HL-60 (cell line): Measurements from ENCODE around the gene SYNJ2.

Source experiments
- DNase-seq, 2 experiments: peaks; one replicate each; pipeline ENCODE4 v3.0.0-alpha.2; 2010 to 2020; ENCODE audit warnings: low read depth in 1 of 2, low spot score in 1 of 2
- H3K27ac ChIP-seq: fragments of 250-450 bp; sonication (Bioruptor Pico); replicated peaks from 2 replicates; pipeline ENCODE4 v1.5.1; 2020; ENCODE audit warnings: mild to moderate bottlenecking, moderate library complexity
- H3K27me3 ChIP-seq: fragments of 250-450 bp; sonication (Bioruptor Pico); 2 replicates; pipeline ENCODE4 v1.5.1; 2021; ENCODE audit warnings: mild to moderate bottlenecking, moderate library complexity; ENCODE audit not compliant: insufficient read depth, poor library complexity, severe bottlenecking
- H3K4me3 ChIP-seq: replicated peaks from 2 replicates; pipeline ENCODE4 v1.5.1; 2011; ENCODE audit warnings: mild to moderate bottlenecking, control low read depth, low read length; ENCODE audit not compliant: insufficient read depth
- GABPA ChIP-seq: IDR thresholded peaks from 2 replicates; pipeline ENCODE4 v1.6.1; 2012; ENCODE audit warnings: low read depth
- POLR2AphosphoS5 ChIP-seq: IDR thresholded peaks from 2 replicates; pipeline ENCODE4 v1.6.1; 2012; ENCODE audit warnings: low read depth
- SPI1 ChIP-seq: IDR thresholded peaks from 2 replicates; pipeline ENCODE4 v1.6.1; 2012; ENCODE audit warnings: low read depth, mild to moderate bottlenecking, borderline replicate concordance
- TF ChIP-seq, protein P1 (sequence below): IDR thresholded peaks from one replicate; pipeline ENCODE4 v1.5.1; 2011; ENCODE audit warnings: low read length, control low read depth, inconsistent platforms; ENCODE audit not compliant: insufficient read depth
- TF ChIP-seq, protein P2 (sequence below): IDR thresholded peaks from 2 replicates; pipeline ENCODE4 v1.6.1; 2012; ENCODE audit warnings: low read depth; ENCODE audit not compliant: insufficient replicate concordance

SYNJ2 gene

DNA sequence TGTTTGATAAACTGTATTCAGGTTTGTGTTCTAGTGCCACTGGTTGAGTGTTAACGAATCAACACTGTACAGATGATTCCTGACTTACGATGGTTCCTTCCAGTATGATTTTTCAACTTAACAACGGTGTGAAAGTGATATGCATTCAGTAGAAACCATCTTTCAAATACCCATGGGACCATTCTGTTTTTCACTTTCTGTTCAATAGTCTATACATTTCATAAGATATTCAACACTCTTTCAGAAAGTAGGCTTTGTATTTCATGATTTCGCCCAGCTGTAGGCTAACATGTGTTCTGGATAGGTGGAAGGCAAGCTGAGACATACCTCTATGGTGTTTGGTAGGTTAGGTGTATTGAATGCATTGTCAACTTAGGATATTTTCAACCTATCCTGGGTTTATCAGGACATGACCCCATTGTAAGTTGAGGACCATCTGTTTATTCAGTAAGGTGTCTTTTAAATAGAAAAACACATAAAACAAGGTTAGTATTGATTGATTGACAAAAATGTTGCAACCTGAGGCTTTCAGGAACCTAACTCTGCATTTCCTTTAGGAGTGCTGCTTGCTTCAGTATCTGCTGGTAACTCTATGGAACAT lies 32.3 kb downstream of the SYNJ2 start:
- Histone ChIP-seq H3K4me3 (no peak overlapping the region), H3K27ac (no peak overlapping the region), H3K27me3 (no peaks in the 10 kb centered on the region)
- DNase-seq, result no peak
- TF ChIP-seq, protein P1, sequence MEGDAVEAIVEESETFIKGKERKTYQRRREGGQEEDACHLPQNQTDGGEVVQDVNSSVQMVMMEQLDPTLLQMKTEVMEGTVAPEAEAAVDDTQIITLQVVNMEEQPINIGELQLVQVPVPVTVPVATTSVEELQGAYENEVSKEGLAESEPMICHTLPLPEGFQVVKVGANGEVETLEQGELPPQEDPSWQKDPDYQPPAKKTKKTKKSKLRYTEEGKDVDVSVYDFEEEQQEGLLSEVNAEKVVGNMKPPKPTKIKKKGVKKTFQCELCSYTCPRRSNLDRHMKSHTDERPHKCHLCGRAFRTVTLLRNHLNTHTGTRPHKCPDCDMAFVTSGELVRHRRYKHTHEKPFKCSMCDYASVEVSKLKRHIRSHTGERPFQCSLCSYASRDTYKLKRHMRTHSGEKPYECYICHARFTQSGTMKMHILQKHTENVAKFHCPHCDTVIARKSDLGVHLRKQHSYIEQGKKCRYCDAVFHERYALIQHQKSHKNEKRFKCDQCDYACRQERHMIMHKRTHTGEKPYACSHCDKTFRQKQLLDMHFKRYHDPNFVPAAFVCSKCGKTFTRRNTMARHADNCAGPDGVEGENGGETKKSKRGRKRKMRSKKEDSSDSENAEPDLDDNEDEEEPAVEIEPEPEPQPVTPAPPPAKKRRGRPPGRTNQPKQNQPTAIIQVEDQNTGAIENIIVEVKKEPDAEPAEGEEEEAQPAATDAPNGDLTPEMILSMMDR, result no peak
- no peak for TF ChIP-seq SPI1
- TF ChIP-seq GABPA, result no peak
- TF ChIP-seq, protein P2, sequence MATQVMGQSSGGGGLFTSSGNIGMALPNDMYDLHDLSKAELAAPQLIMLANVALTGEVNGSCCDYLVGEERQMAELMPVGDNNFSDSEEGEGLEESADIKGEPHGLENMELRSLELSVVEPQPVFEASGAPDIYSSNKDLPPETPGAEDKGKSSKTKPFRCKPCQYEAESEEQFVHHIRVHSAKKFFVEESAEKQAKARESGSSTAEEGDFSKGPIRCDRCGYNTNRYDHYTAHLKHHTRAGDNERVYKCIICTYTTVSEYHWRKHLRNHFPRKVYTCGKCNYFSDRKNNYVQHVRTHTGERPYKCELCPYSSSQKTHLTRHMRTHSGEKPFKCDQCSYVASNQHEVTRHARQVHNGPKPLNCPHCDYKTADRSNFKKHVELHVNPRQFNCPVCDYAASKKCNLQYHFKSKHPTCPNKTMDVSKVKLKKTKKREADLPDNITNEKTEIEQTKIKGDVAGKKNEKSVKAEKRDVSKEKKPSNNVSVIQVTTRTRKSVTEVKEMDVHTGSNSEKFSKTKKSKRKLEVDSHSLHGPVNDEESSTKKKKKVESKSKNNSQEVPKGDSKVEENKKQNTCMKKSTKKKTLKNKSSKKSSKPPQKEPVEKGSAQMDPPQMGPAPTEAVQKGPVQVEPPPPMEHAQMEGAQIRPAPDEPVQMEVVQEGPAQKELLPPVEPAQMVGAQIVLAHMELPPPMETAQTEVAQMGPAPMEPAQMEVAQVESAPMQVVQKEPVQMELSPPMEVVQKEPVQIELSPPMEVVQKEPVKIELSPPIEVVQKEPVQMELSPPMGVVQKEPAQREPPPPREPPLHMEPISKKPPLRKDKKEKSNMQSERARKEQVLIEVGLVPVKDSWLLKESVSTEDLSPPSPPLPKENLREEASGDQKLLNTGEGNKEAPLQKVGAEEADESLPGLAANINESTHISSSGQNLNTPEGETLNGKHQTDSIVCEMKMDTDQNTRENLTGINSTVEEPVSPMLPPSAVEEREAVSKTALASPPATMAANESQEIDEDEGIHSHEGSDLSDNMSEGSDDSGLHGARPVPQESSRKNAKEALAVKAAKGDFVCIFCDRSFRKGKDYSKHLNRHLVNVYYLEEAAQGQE, result no peak
- TF ChIP-seq POLR2AphosphoS5, result no peak

DNA sequence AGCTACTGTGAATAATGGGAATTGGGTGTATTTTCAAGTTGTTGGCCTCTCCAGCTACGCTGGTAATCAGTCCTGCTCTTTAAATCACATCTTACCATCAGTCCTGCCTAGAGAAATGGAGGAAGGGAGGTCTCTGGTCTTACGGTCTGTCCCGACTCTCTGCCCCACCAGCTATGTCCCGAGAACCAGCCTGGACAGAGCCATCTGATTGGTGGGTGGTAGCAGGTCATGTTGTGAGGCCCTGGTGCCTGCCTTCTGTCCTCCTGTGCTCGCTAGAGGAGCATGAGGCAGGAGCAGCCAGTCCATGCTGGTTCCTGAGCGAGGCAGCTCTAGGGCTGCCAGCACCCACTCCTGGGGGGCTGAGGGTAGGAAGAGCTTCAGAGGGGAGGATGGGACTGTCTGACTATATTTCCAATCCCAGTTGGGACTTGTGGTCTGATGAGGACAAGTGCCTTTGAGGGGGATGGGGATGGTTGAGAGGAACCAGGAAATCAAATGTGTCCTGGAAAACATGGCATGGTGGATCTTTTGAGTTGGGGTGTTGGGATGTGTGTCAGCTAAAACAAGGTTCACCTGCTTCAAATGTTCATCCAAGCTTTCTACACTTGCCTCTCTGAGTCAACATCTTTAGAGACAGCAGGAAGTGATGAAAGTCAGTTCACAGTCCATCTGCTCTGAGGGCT lies 33.0 kb downstream of the SYNJ2 start:
- Histone ChIP-seq H3K27me3 (no peaks in the 10 kb centered on the region), H3K4me3 (no peak overlapping the region), H3K27ac (no peak overlapping the region)
- DNase-seq, result no peak
- TF ChIP-seq, protein P2, result no peak
- no peak for TF ChIP-seq POLR2AphosphoS5
- TF ChIP-seq SPI1, result no peak
- TF ChIP-seq, protein P1, result no peak
- no peak for TF ChIP-seq GABPA

DNA sequence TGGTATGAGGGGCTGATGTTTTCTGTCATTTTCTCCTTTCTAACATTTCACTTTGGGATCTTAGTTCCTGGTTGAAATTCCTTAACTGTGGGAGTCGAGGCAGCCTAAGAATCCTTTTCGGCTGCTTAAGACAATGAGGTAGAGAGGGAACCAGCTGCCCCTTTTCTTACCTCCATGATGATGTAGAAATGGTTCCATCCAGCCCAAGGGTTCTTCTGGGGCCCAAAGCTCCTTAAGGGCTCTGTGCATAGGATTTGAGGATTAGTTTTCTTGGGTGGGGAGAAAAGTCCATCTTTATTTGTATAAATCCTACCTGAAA lies 33.5 kb downstream of the SYNJ2 start:
- Histone ChIP-seq H3K27me3 (no peaks in the 10 kb centered on the region), H3K4me3 (no peak overlapping the region), H3K27ac (no peak overlapping the region)
- DNase-seq, result no peak
- TF ChIP-seq POLR2AphosphoS5 (no peak), SPI1 (no peak), GABPA (no peak)

DNA sequence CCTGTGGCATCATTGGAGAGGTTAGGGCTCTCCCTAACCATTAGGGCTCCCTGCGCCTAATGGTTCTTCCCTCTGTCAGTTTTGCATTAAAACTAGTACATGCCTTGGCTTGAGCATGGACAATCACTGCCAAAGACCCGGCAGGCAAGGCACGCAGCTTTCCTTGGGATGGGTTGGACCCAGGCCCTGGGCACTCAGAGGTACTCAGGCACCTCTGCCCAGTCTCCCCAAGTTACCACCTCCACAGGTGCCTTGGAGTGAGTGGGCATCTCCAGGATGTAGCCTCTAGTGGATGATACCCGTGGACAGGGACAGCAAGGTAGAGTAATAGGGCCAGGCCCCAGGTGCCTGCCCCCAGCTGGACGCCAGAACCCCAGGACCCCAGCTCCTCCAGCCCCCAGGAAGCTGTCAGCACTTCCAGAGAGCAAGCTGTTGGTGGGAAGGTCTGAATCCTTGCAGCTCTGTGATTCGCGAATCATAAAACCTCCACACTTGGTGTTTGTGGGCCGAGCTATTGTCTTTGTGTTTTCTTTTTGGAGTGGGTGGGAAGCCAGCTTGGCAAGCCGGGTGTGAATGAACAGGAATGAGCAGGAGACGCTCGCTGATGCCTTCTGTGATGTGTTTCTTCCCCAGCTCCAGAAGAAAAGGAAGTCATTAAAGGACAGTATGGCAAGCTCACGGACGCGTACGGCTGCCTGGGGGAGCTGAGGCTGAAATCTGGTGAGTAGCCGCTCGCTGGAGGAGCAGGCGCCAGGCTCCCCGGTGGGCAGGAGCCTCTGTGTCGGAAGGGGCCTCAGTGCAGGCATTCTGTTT lies 35.1 kb downstream of the SYNJ2 start:
- no peak overlapping the region for H3K27ac ChIP-seq
- H3K4me3 ChIP-seq, result no peak overlapping the region
- DNase-seq, result no peak
- H3K27me3 ChIP-seq, result no peaks in the 10 kb centered on the region
- no peak for TF ChIP-seq GABPA
- TF ChIP-seq, protein P2, result no peak
- TF ChIP-seq POLR2AphosphoS5, result no peak
- TF ChIP-seq SPI1, result no peak
- TF ChIP-seq, protein P1, result no peak
